HepG2 (cell line): ENCODE data around the gene CRHBP. TPM values are rescaled to one million over a fixed set of nuclear protein-coding genes. Genes with fewer than 3 reads are reported as not detected.

Source experiments
- ATAC-seq: fragments of 200-7000 bp; cut with Tn5 transposase; 3 replicates; pipeline ENCODE4 v1.9.1; 2020; ENCODE audit warnings: mild to moderate bottlenecking, moderate library complexity
- BruUV-seq: library from RNA; stranded (reverse); fragments of 400-500 nt; replicated peaks from 2 replicates; lab custom pipeline; 2021; lab: Mats Ljungman, UMichigan
- CTCF ChIA-PET: fragments of 300-600 bp; formaldehyde crosslinking; extraction: SDS; loops from one replicate; lab custom pipeline; 2021; ENCODE audit warnings: low total read pairs, inconsistent platforms, low intra/inter-chr PET ratio; lab: Yijun Ruan, JAX
- POLR2A ChIA-PET: fragments of 350-600 bp; sonication (Branson Sonifier 250); formaldehyde crosslinking; loops from one replicate; lab custom pipeline; 2020; ENCODE audit warnings: antibody characterized with exemption, inconsistent platforms; lab: Yijun Ruan, JAX
- DNase-seq: peaks from one replicate; pipeline ENCODE4 v3.0.0-alpha.2; 2015; ENCODE audit warnings: low spot score
- FAIRE-seq: peaks from 3 replicates; lab custom pipeline; 2011; peaks lifted over from hg19 to GRCh38; lab: Jason Lieb, UNC
- H2AFZ ChIP-seq: one replicate; pipeline ENCODE4 v1.6.1; 2011; ENCODE audit warnings: low read length, inconsistent platforms
- H3K27ac ChIP-seq: fragments of 300-600 bp; 3 replicates; pipeline ENCODE4 v1.8.0; 2011; ENCODE audit warnings: mixed run types, mild to moderate bottlenecking, mixed read lengths, low read length, inconsistent platforms; ENCODE audit not compliant: insufficient read depth; ENCODE audit errors: extremely low read length
- H3K27me3 ChIP-seq, 2 experiments: fragments of 200-600 bp in 1 of 2; 2 replicates in 1 of 2; 3 replicates in 1 of 2; pipeline versions ENCODE4 v1.6.0 to v1.8.0; 2011; ENCODE audit warnings: low read length in 2 of 2, mild to moderate bottlenecking in 2 of 2, moderate library complexity in 2 of 2, inconsistent platforms in 1 of 2; ENCODE audit not compliant: insufficient read depth in 2 of 2, control insufficient read depth in 1 of 2
- H3K36me3 ChIP-seq, 2 experiments: fragments of 200-600 bp in 1 of 2; replicated peaks in 1 of 2; 2 replicates in 1 of 2; 3 replicates in 1 of 2; pipeline versions ENCODE4 v1.5.1 to v1.8.0; 2011; ENCODE audit warnings: low read length in 2 of 2, inconsistent platforms in 1 of 2; ENCODE audit not compliant: insufficient read depth in 2 of 2, control insufficient read depth in 1 of 2
- H3K4me1 ChIP-seq: 2 replicates; pipeline ENCODE4 v1.5.1; 2012; ENCODE audit warnings: low read length, inconsistent platforms; ENCODE audit not compliant: insufficient read depth
- H3K4me2 ChIP-seq: 2 replicates; pipeline ENCODE4 v1.6.0; 2011; ENCODE audit warnings: low read depth, low read length, inconsistent platforms
- H3K4me3 ChIP-seq, 3 experiments: fragments of 200-600 bp in 1 of 3; sonication (generic), shearing (Covaris generic) in 1 of 3; replicated peaks in 1 of 3; 2 replicates each; pipeline ENCODE4 v1.5.1; 2011 to 2016; ENCODE audit warnings: low read length in 3 of 3, inconsistent platforms in 2 of 3, low read depth in 2 of 3, mild to moderate bottlenecking in 2 of 3, control low read depth in 1 of 3, mixed read lengths in 1 of 3; ENCODE audit not compliant: insufficient read depth in 1 of 3
- H3K79me2 ChIP-seq: one replicate; pipeline ENCODE4 v1.6.1; 2011; ENCODE audit warnings: low read length, inconsistent platforms; ENCODE audit not compliant: insufficient read depth
- H3K9ac ChIP-seq: 2 replicates; pipeline ENCODE4 v1.6.0; 2011; ENCODE audit warnings: mild to moderate bottlenecking, low read depth, low read length, inconsistent platforms; ENCODE audit not compliant: insufficient read depth
- H3K9me3 ChIP-seq: 2 replicates; pipeline ENCODE4 v1.5.1; 2012; ENCODE audit warnings: mild to moderate bottlenecking, low read length
- H4K20me1 ChIP-seq: 2 replicates; pipeline ENCODE4 v1.6.0; 2011; ENCODE audit warnings: inconsistent platforms, mild to moderate bottlenecking, low read length, moderate library complexity; ENCODE audit not compliant: insufficient read depth
- HDAC6 ChIP-seq: fragments of 200-600 bp; sonication (generic); IDR thresholded peaks from 2 replicates; pipeline ENCODE4 v1.7.0; 2017; ENCODE audit warnings: mild to moderate bottlenecking, antibody characterized with exemption, low read length, low read depth
- KDM1A ChIP-seq: IDR thresholded peaks from 2 replicates; pipeline ENCODE4 v1.6.1; 2016; ENCODE audit warnings: missing compliant biosample characterization
- RAD21 ChIP-seq: fragments of 450-650 bp; formaldehyde crosslinking; IDR thresholded peaks from 2 replicates; pipeline ENCODE4 v1.5.0; 2020; ENCODE audit warnings: mild to moderate bottlenecking
- RARG ChIP-seq: sonication (generic); formaldehyde crosslinking; IDR thresholded peaks from 2 replicates; pipeline ENCODE4 v1.4.0; 2020; ENCODE audit warnings: low read depth, mild to moderate bottlenecking, missing genetic modification reagents
- RBM22 ChIP-seq: fragments of 200-400 bp; formaldehyde crosslinking; optimal IDR thresholded peaks from 2 replicates; pipeline ENCODE3; 2017; ENCODE audit warnings: mild to moderate bottlenecking, low read length, moderate library complexity
- RELA ChIP-seq: sonication (generic); formaldehyde crosslinking; IDR thresholded peaks from 2 replicates; pipeline ENCODE4 v1.4.0; 2020; ENCODE audit warnings: missing genetic modification reagents
- SAFB2 ChIP-seq: sonication (generic); formaldehyde crosslinking; IDR thresholded peaks from 2 replicates; pipeline ENCODE4 v1.5.1; 2020; ENCODE audit warnings: missing genetic modification reagents, low read depth, mild to moderate bottlenecking, borderline replicate concordance
- SNAI1 ChIP-seq: sonication (generic); formaldehyde crosslinking; IDR thresholded peaks from 2 replicates; pipeline ENCODE4 v1.5.0; 2020; ENCODE audit warnings: mild to moderate bottlenecking, missing genetic modification reagents, borderline replicate concordance
- SNAPC2 ChIP-seq: sonication (generic); formaldehyde crosslinking; IDR thresholded peaks from 2 replicates; pipeline ENCODE4 v1.8.1; 2022; ENCODE audit warnings: mild to moderate bottlenecking, missing genetic modification reagents
- TAF15 ChIP-seq: fragments of 200-400 bp; formaldehyde crosslinking; IDR thresholded peaks from one replicate; pipeline ENCODE4 v1.6.1; 2018; ENCODE audit warnings: mild to moderate bottlenecking, low read depth, low read length; ENCODE audit not compliant: poor library complexity, severe bottlenecking
- TCF7 ChIP-seq: sonication (generic); IDR thresholded peaks from 2 replicates; pipeline ENCODE4 v1.6.1; 2016; ENCODE audit warnings: antibody characterized with exemption, low read depth
- THAP9 ChIP-seq: sonication (generic); formaldehyde crosslinking; IDR thresholded peaks from 2 replicates; pipeline ENCODE4; 2020; ENCODE audit warnings: missing genetic modification reagents, mild to moderate bottlenecking, borderline replicate concordance
- ZBTB3 ChIP-seq: sonication (generic); formaldehyde crosslinking; IDR thresholded peaks from 2 replicates; pipeline ENCODE4 v1.4.0; 2020; ENCODE audit warnings: low read depth, mild to moderate bottlenecking, moderate library complexity, missing genetic modification reagents, borderline replicate concordance
- ZHX1 ChIP-seq: sonication (generic); formaldehyde crosslinking; IDR thresholded peaks from 2 replicates; pipeline ENCODE4 v1.8.1; 2022; ENCODE audit warnings: low read depth, mild to moderate bottlenecking, missing genetic modification reagents
- ZMAT3 ChIP-seq: sonication (generic); formaldehyde crosslinking; conservative IDR thresholded peaks from 2 replicates; pipeline ENCODE4 v1.7.0; 2021; ENCODE audit warnings: missing genetic modification reagents
- ZNF160 ChIP-seq: sonication (generic); formaldehyde crosslinking; IDR thresholded peaks from 2 replicates; pipeline ENCODE4 v1.8.0; 2022; ENCODE audit warnings: mild to moderate bottlenecking, inconsistent platforms, missing genetic modification reagents
- ZNF788 ChIP-seq: sonication (generic); formaldehyde crosslinking; IDR thresholded peaks from 2 replicates; pipeline ENCODE4 v1.5.0; 2020; ENCODE audit warnings: mild to moderate bottlenecking, missing genetic modification reagents, borderline replicate concordance
- WGBS: methylation state at CpG from one replicate; pipeline ENCODE4 v1.1.6; 2017; ENCODE audit warnings: low lambda C conversion rate; 5-methylcytosine and 5-hydroxymethylcytosine counted together
- in situ Hi-C: cut with HindIII; loops from 2 replicates; pipeline ENCODE4 v1.10.0; 2017; ENCODE audit warnings: low pct_unique_long_range_greater_than_20kb; ENCODE audit not compliant: extremely low pct_ligation_motif_present
- intact Hi-C: fragments of 100-400 bp; cut with micrococcal nuclease; formaldehyde crosslinking; loops from one replicate; pipeline ENCODE4 v1.10.0; 2022; ENCODE audit not compliant: unreplicated experiment
- polyA plus RNA-seq, 8 experiments: library from polyadenylated mRNA; depleted of rRNA in 3 of 8; stranded (reverse) in 7 of 8; unstranded in 1 of 8; fragments of >200 nt; fragmentation: Illumina TruSeq in 4 of 8; extraction: Trizol in 4 of 8; gene quantifications; 2 replicates each; pipeline versions ENCODE4 v1.2.1 to v1.2.3, GENCODE V29; 2011 to 2016; ENCODE audit warnings: low read depth in 4 of 8, missing spikeins in 1 of 8, mixed read lengths in 1 of 8; ENCODE audit not compliant: insufficient read depth in 1 of 8
- total RNA-seq, 5 experiments: library from RNA; depleted of rRNA; stranded (reverse); fragments of >200 nt; fragmentation: Illumina TruSeq; extraction: Trizol; gene quantifications; 2 replicates each; pipeline ENCODE4 v1.2.3, GENCODE V29; 2016; ENCODE audit warnings: low read depth in 1 of 5
- TF ChIP-seq, protein P1 (sequence below): sonication (generic); formaldehyde crosslinking; IDR thresholded peaks from 2 replicates; pipeline ENCODE4 v1.8.0; 2022; ENCODE audit warnings: missing genetic modification reagents, mild to moderate bottlenecking, inconsistent platforms, borderline replicate concordance

The CRHBP gene
- total and polyA plus RNA-seq, 2 of the 13 experiments (the other 11 are each of a cell fraction or from before 2014, with no cell fraction given): not detected

GRCh38 chr5:76958991-76959767, 6.3 kb downstream of the CRHBP start:
- Histone ChIP-seq H3K9me3 (no peaks in the 10 kb centered on the region), H3K27ac (no peak overlapping the region), H3K4me1 (no peaks in the 10 kb centered on the region), H4K20me1 (no peaks in the 10 kb centered on the region; the same call in 1 of the 2 replicates), H3K27me3 (peaks cover under 1 to 33% of the 10 kb centered on the region in 2 experiments; a peak in 3 of 5 replicates), H3K9ac (no peak overlapping the region), H2AFZ (no peak overlapping the region), H3K36me3 (no peaks in the 10 kb centered on the region), H3K4me3 (no peak overlapping the region), H3K4me2 (no peak overlapping the region), H3K79me2 (no peaks in the 10 kb centered on the region)
- POLR2A ChIA-PET: no interaction called here
- BruUV-seq: no TSS peak
- no peak for FAIRE-seq
- ATAC-seq: no peak
- in situ Hi-C loops (no loop called here), intact Hi-C loops (no loop called here)
- CTCF ChIA-PET: no interaction called here
- DNase-seq: no peak
- WGBS: 36% methylated on average over 5 of the region's 5 CpGs
- no peak for TF ChIP-seq THAP9 (CRISPR knock-in tag)
- TF ChIP-seq SNAPC2 (CRISPR knock-in tag): no peak
- TF ChIP-seq HDAC6: no peak
- TF ChIP-seq, protein P1, sequence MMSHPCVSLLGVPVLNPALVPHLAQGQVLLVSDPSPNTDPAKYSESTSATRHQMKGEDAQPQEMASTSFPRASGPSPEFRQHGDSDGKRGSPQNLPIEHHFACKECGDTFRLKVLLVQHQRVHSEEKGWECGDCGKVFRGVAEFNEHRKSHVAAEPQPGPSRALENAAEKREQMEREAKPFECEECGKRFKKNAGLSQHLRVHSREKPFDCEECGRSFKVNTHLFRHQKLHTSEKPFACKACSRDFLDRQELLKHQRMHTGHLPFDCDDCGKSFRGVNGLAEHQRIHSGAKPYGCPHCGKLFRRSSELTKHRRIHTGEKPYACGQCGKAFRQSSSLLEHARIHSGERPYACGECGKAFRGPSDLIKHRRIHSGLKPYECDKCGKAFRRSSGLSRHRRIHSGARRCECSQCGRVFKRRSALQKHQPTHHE (CRISPR knock-in tag): no peak
- no peak for TF ChIP-seq ZNF788 (CRISPR knock-in tag)
- TF ChIP-seq ZMAT3: no peak
- TF ChIP-seq RELA (CRISPR knock-in tag): no peak
- TF ChIP-seq RARG (CRISPR knock-in tag): no peak
- no peak for TF ChIP-seq ZBTB3 (CRISPR knock-in tag)
- TF ChIP-seq SAFB2: no peak
- no peak for TF ChIP-seq KDM1A (CRISPR knock-in tag)
- TF ChIP-seq TCF7: no peak
- TF ChIP-seq ZNF160: no peak
- TF ChIP-seq RBM22: no peak
- TF ChIP-seq RAD21 (CRISPR knock-in tag): no peak
- no peak for TF ChIP-seq SNAI1 (CRISPR knock-in tag)
- TF ChIP-seq TAF15: no peak
- TF ChIP-seq ZHX1: no peak
